ENCODE measurements around the gene MFAP2.

MFAP2 gene, protein sequence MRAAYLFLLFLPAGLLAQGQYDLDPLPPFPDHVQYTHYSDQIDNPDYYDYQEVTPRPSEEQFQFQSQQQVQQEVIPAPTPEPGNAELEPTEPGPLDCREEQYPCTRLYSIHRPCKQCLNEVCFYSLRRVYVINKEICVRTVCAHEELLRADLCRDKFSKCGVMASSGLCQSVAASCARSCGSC

GRCh38 chr1:16980473-16981268, at the start of gene MFAP2:
Gene MFAP2, minus strand, starts transcription at chr1:16980620. Its CDS starts 2,347 bp downstream, at chr1:16978273.
- DNase-seq = no peak

DNA sequence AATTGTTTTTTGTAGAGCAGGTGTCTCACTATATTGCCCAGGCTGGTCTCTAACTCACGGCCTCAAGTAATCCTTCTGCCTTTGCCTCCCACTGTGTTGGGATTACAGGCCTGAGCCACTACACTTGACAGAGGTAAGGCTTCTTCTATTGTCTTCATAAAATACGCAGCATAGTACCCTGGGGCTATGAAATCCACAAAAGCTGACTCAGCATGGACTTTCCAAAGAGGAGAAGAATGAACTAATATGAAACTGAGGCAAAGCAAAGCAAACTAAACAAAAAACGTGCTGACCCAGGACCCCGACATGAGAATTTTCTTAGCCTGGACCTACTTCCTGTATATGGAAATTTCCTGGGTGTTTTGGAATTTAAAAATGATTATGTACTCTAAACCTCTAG, 49.8 kb upstream of the MFAP2 start:
- no peak for DNase-seq

DNA sequence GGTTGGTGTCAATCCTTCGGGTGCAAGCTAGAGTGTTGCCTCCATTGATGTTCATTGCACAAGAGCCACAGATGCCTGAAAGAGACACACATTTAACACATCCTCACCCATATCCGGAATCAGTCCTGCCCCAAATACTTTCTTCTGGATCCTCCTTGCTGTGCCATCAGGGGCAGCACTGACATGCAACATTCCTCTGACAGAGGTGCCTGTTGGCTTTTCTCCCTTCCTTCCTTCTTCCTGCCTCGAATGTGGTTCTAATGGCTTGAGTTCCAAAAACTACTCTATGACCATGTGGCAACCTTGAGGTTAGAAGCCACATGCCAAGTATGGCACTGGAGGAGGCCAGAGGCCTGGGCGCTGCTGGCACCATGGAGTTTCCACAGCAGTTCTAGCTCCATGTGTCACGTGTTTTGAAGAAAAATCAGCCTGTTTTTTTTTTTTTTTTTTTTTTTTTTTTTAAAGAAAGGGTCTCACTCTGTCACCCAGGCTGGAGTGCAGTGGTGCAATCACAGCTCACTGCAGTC, 48.3 kb upstream of the MFAP2 start:
- no peak for DNase-seq

DNA sequence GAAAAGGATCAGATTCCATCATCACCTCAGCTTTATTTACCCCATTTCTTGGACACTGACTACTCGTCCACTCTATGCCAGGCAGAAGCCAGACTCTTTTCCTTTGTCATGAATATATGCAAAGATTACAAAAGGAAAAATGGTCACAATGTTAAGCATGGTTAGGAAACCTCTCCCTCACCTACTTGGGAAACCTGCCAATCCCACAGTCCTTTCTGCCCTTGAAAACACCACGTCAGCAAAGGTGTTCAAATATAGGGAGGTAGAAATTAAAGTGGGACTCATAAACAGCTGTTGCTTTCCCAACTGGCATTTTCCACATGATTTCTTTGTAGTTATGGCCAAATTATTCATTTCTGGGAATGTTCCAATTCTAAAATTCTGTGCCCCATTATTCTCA, 47.5 kb upstream of the MFAP2 start:
- no peak for DNase-seq

DNA sequence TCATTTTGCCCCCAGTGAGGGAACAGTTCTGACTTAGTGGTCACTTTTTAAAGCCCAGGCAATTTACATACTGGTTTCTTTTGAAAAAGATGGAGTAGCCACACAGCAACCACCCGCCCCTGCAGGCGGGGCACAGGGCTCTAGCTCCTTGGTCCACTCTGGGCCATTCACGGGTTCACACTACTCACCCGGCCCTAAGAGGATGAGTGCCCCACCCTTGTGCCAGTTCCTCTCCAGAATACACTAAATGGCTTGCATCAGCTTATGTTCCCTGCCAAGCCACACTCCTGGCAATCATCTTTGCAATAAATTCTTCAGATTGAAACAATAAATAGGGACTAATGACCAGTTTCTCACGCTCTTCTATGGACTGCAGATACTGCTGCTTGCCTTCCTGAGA, 47.0 kb upstream of the MFAP2 start:
- no peak for DNase-seq

DNA sequence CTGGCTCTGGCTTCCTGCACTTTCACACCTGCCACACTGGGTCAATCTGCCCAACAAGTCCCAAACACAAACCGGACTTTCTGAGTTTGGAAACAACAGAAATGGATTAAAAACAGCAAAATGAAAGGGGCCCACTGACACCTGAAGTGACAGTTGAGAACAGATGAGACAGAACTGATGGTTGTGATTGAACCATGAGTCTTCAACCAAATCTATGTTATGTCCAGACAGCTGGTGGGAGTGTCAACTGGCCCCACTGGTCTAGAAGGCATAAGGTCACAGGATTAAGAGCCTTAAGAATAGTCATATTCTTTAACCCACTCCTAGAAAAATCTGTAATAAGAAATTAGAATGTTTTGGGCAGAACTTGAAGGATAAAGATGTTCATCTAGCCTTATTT, 44.3 kb upstream of the MFAP2 start:
- no peak for DNase-seq

- DNase-seq = no peak
These were observed 43.2 kb upstream of the MFAP2 start for GRCh38 chr1:17023573-17023972.

GRCh38 chr1:17023102-17023501, 42.7 kb upstream of the MFAP2 start:
- no peak for DNase-seq

- no peak for DNase-seq
These were observed 41.5 kb upstream of the MFAP2 start for GRCh38 chr1:17021896-17022295.

DNA sequence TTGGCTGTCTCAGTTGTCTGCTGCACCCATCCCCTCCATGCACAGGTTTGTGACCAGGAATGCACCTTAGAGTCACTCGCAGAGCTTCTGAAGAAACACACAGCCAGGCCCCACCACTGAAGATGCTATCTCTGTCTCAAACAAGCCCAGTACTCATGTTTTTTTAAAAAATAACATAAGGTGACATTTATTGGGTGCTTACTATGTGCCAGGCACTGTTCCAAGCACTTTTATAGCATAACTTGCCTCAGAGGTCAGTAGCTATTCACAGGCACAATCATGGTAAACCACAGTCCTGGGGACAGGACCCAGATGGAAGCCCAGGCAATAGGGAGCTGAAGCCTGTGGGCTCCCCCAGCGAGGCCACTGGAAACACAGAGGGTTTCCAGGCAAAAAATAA, 40.1 kb upstream of the MFAP2 start:
- no peak for DNase-seq

DNA sequence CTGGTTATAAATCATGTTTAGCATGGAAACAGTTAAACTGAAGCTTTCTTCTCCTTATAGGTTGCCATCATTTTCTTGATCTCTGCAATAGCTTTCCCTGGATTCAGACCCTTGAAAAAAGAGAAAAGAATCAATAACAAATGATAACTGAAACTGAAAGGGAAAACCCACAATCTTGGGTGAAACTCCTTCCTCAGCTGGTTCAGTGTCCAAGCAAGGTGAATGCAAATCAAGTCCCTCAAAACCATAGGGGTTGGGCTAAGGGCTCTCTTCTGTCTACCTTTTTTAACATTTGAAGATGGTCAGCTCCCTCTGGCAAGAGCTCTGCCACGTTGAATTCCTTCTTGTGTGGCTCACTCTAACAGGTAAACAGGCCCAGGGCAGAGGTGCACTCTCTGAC, 38.4 kb upstream of the MFAP2 start:
- no peak for DNase-seq

DNA sequence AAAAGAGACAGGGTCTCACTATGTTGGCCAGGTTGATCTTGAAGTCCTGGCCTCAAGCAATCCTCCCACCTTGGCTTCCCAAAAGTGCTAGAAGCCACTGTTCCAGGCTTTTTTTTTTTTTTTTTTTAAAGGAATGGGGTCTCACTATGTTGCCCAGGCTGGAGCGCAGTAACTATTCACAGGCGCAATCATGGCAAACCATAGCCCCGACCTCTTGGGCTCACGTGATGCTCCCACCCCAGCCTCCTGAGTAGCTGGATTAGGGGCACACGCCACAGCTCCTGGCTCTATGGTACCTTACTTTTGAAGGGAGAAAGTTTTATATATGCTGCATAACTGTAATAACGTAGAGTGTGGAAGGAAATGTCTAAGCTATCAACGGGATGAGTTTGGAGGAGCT, 37.0 kb upstream of the MFAP2 start:
- no peak for DNase-seq

DNA sequence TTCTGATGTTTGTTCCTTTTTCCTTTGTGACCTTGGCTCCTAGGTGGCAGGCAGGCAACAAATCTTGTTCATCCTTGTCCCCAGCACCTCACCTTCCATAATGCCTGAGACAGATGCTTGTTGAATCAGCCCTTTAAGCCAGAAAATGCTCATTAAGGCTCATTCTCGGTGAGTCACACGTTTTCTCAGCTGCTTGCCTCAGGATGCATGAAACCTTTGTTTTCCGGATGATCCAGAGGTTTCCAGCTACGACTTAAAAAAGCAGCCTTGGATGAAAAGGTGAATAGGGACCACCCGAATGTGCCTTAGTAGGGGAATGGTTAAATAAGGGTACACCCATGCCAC, 35.9 kb upstream of the MFAP2 start:
- no peak for DNase-seq

DNA sequence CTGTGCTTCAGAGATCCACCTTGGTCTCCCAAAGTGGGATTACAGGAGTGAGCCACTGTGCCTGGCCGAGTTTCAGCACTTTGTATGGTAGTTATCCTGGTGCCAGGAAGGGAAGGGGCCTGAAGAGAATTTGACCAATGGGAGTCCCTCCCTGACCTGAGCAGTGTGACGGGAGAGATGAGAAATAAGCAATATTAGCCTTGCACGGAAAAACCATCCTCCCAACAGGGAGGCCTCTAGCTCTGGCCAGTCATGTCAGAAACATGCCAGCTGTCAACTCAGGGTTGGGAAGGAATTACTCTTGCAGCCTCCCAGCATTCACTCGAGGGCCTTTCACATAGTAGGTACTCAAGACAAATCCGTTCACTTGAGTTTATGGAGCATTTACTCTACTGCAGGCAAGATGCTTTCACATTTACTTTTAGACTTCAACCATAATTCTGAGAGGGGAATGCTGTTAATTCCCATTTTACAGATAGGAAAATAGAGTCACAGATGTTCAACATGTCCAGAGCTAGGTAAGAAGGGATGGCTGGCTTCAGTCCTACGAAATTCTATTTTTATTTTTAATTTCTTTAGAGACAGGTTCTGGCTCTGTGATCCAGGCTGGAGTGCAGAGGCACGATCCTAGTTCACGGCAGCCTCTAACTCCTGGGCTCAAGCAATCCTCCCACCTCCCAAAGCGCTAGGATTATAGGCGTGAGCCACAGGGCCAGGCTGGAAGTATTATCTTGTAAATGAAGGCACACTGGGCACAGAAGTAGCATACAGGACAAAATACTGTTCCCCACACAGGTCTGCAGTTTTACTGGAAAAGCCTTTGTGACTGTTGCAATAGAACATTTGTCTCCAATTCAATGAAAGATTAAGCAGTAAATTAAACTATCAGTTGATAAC, 34.5 kb upstream of the MFAP2 start:
- no peak for DNase-seq

GRCh38 chr1:17013491-17014320, 33.3 kb upstream of the MFAP2 start:
- no peak for DNase-seq

DNA sequence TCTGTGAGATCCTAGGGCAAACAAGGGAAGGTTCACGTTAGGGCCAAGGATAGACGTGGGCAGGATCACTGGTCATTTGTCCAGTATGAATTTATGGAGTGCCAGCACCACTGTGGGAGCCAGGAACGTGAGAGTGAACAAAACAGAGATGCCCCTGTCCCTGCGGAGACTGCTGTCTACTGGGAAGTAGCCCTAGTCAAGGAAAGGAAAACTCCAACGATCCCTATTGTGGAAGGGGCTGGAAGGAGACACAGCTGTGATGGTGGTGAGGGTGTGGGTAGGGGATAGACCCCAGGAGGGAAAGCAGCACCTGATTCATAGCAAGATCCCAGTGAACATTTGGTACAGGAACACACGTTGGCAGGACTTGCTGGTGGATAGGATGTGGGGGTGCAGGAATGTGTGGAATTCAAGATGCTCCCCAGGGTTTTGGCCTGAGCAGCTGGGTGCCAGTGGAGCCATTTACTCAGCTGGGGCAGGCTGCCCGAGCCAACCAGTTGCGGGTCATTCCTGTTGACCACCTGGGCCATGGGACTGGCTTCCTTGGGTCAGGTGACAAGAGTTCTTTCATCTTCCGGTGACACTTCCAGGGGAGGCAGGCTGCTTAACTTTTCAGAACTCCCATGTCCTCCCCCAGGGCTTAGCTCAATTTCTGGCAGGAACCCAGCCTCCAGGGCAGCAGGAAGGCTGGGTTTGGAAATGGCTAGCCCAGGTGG, 32.5 kb upstream of the MFAP2 start:
- no peak for DNase-seq

DNA sequence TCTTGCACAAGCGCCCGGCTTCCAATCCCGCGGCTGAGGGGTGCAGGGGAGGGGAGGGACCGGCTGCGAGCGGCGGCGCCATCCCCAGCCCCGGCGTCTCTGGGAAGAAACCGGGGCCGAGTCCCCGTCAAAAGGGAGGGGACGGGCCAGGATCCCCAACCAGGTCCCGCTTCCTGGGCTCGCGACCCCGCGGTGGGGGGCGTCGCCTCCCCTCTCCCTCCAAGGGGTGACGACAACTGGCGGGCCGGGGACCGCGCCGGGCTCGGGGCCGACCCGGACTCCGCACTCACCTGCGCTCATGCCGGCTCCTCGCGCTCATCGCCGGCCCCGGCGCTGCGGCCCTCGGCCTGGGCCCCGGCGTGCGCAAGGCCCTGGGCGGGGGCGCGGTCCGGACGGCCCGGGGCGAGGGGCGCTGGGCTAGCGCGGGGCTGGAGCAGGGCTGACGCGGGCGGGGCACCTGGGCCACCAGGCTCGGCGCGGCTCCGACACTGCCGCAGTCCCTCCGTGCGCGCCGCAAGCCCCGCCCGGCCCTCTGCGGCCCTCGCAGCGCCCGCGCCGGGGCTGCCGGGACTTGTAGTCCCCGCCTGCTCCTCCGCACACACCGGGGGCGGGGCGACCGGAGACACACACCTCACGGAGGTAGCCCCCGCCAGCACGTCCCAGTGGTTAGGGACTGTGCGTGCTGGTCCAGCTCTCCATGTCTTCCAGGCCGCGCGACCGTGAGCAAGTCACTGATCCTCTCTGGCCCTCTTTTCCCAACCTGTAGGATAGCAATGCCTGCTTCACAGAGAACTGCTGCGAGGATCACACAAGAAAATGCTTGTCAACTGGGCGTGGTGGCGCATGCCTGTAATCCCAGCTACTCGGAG, 31.3 kb upstream of the MFAP2 start, which contains the start of gene ATP13A2:
Gene ATP13A2, minus strand, starts transcription at position 490 of the 869 bp plus-strand sequence. Its CDS starts 190 bp downstream, at position 300.
- peak; percentile 79 for DNase-seq

DNA sequence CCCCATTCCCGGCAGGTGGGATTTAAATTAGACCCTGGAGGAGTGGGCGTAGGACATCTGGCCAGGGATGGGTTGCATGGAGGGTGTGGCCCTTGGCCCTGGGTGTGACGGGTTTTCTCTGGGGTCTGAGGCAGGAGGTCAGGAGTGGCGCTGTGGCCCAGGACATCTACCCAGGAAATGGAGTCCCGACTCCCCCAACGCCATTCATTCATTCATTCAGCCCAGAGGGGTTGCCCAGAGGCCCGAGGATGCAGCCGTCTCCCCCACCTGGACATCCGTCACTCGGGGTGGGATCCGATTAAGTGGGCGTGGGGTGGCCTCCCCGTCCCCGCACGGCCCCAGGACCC, 30.6 kb upstream of the MFAP2 start:
- DNase-seq = no peak

DNA sequence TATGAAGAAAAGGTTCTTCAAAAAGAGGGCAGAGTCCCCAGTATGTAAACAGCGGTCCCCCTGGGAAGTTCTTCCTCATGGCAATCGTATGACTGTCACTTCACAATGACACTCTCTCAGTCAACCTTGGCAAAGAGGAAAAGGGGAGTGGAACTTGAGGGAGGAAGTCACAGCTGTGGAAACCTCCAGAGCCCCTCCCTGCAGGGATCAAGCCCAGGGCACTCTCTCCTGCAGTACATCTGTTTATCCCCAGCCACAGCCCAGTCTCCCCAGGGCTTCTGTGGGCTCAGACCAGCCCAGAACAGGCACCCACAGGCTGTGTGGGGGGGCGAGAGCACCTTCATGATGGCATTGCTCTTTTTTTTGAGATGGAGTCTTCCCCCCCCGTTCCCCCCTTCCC, 29.3 kb upstream of the MFAP2 start:
- DNase-seq = no peak

- no peak for DNase-seq
These were observed 27.9 kb upstream of the MFAP2 start for GRCh38 chr1:17008208-17008855.

Measured in NCI-H1436 (cell line).